Loucy (cell line): ENCODE measurements around the gene TMIGD2.
"Not testable (repeated sequence)": the region's sequence is repeated elsewhere in the genome, so short reads cannot be mapped to it uniquely, and the experiment has no call there.

ENCODE experiments used
- H2AFZ ChIP-seq: fragments of 200-600 bp; sonication (generic); 2 replicates; pipeline ENCODE4 v1.6.0; 2016; ENCODE audit warnings: antibody characterized with exemption, mild to moderate bottlenecking, low read length, moderate library complexity
- H3F3A ChIP-seq: fragments of 200-600 bp; 2 replicates; pipeline ENCODE4 v1.6.0; 2016; ENCODE audit warnings: antibody characterized with exemption, low read depth, mild to moderate bottlenecking
- H3K27me3 ChIP-seq: fragments of 200-600 bp; sonication (generic); 2 replicates; pipeline ENCODE4 v1.6.1; 2014; ENCODE audit warnings: low read length, mild to moderate bottlenecking; ENCODE audit not compliant: insufficient read depth, poor library complexity, severe bottlenecking
- H3K36me3 ChIP-seq: fragments of 200-600 bp; sonication (generic); 2 replicates; pipeline ENCODE4 v1.6.1; 2016; ENCODE audit warnings: low read length; ENCODE audit not compliant: insufficient read depth
- H3K4me1 ChIP-seq: fragments of 200-600 bp; sonication (generic); 2 replicates; pipeline ENCODE4 v1.5.1; 2014; ENCODE audit warnings: low read length, mild to moderate bottlenecking; ENCODE audit not compliant: insufficient read depth, poor library complexity, severe bottlenecking
- H3K4me2 ChIP-seq: fragments of 200-600 bp; sonication (generic); 2 replicates; pipeline ENCODE4 v1.6.0; 2014; ENCODE audit warnings: antibody characterized with exemption, low read length, low read depth, mild to moderate bottlenecking; ENCODE audit not compliant: poor library complexity, severe bottlenecking
- H3K4me3 ChIP-seq: fragments of 200-600 bp; sonication (generic); 2 replicates; pipeline ENCODE4 v1.5.1; 2014; ENCODE audit warnings: low read length, mild to moderate bottlenecking, mixed read lengths; ENCODE audit not compliant: poor library complexity, severe bottlenecking
- H3K79me2 ChIP-seq: fragments of 200-600 bp; sonication (generic); 2 replicates; pipeline ENCODE4 v1.6.1; 2014; ENCODE audit warnings: low read length; ENCODE audit not compliant: insufficient read depth
- H3K9ac ChIP-seq: fragments of 200-600 bp; sonication (generic); 2 replicates; pipeline ENCODE4 v1.6.0; 2014; ENCODE audit warnings: mild to moderate bottlenecking, low read depth, low read length, moderate library complexity; ENCODE audit not compliant: poor library complexity, severe bottlenecking
- H3K9me2 ChIP-seq: fragments of 200-600 bp; sonication (generic); replicated peaks from 2 replicates; pipeline ENCODE4 v1.6.1; 2016; ENCODE audit warnings: low read depth, low read length, mixed read lengths
- H3K9me3 ChIP-seq: fragments of 200-600 bp; sonication (generic); 2 replicates; pipeline ENCODE4 v1.6.1; 2014; ENCODE audit warnings: mild to moderate bottlenecking, antibody characterized with exemption, low read length, low read depth; ENCODE audit not compliant: insufficient read depth
- H4K20me1 ChIP-seq: fragments of 200-600 bp; sonication (generic); 2 replicates; pipeline ENCODE4 v1.6.0; 2014; ENCODE audit warnings: antibody characterized with exemption, low read length, mild to moderate bottlenecking; ENCODE audit not compliant: insufficient read depth, poor library complexity, severe bottlenecking
- CTCF ChIP-seq: fragments of 200-600 bp; sonication (generic); conservative IDR thresholded peaks from 2 replicates; pipeline ENCODE4 v1.5.1; 2014; ENCODE audit warnings: mild to moderate bottlenecking, antibody characterized with exemption, low read length
- EZH2phosphoT487 ChIP-seq: fragments of 200-600 bp; IDR thresholded peaks from 2 replicates; pipeline ENCODE4 v1.6.1; 2018; ENCODE audit warnings: antibody characterized with exemption, mild to moderate bottlenecking, moderate library complexity, borderline replicate concordance

The TMIGD2 gene

DNA sequence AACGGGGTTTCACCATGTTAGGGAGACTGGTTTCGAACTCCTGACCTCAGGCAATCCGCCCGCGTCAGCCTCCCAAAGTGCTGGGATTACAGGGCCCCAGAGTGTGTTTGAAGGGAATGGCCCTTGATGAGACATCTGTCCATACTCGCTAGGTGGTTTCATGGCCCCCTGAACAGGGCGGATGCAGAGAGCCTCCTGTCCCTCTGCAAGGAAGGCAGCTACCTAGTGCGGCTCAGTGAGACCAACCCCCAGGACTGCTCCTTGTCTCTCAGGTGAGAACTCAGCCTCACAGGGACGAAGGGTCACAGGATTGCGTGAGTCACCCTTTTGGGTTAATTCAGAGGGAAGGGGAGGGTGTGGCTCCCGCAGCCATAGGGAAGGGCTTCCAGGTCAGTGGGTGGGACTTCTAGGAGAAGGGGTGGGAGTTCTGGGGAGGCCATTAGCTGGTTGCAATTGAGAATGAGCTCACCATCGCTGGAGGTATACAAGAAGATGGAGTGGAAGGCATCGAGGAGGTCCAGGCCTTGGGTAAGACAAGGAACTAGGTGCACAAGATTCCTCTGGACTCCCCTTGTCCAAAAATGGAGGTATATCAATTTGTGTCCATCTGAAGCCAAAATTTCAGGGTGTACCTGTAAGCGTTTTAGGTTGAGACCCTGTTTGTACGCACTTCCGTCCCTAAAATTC is 14.0 kb downstream of the TMIGD2 start:
- no peaks in the 10 kb centered on the region for H3K4me1 ChIP-seq
- H3K79me2 ChIP-seq, result no peaks in the 10 kb centered on the region
- no peak overlapping the region for H3K4me2 ChIP-seq
- no peak overlapping the region for H2AFZ ChIP-seq
- H3K27me3 ChIP-seq, result no peaks in the 10 kb centered on the region
- no peaks in the 10 kb centered on the region for H4K20me1 ChIP-seq
- H3K9ac ChIP-seq, result no peak overlapping the region
- H3K9me2 ChIP-seq, result no peaks in the 10 kb centered on the region
- H3K9me3 ChIP-seq, result no peaks in the 10 kb centered on the region
- no peak overlapping the region for H3K4me3 ChIP-seq
- no peaks in the 10 kb centered on the region for H3K36me3 ChIP-seq
- TF ChIP-seq EZH2phosphoT487, result no peak
- TF ChIP-seq CTCF, result no peak
- H3F3A ChIP-seq, result no peaks in the 10 kb centered on the region

DNA sequence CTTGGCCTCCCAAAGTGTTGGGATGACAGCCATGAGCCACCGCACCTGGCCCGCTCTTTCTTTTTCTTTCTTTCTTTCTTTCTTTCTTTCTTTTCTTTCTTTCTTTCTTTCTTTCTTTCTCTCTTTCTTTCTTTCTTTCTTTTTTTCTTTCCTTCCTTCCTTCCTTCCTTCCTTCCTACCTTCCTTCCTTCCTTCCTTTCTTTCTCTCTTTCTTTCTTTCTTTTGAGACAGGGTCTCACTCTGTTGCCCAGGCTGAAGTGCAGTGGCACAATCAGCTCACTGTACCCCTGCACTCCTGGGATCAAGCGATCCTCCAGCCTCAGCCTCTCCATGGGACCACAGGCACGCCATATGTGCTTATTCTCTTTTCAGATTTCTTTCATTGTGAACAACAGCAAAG is 16.0 kb downstream of the TMIGD2 start:
- H3K27me3 ChIP-seq, H3F3A ChIP-seq, H3K36me3 ChIP-seq, H4K20me1 ChIP-seq, H3K79me2 ChIP-seq, H3K9ac ChIP-seq, H3K9me3 ChIP-seq, H3K4me2 ChIP-seq, H3K4me3 ChIP-seq, H3K4me1 ChIP-seq, H3K9me2 ChIP-seq, H2AFZ ChIP-seq: not testable (repeated sequence)

DNA sequence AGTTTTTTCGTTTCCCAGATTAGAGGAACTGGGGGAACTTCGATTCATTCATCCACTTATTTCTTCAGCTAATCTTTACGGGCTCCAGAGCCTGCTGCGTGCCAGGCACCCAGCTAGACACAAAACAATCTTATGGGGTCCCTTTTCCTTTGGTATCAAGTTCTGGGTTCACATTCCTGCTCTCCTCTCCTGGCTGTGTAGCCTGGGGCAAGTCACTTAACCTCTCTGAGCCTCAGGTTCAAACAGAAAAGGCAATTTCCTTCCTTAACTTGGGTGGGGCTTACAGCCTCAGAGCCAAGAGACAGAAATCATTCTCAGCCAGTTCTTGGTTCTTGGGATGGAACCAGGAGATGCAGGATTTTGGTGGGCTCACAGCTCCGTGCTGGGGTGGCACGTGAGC is 17.2 kb downstream of the TMIGD2 start:
- TF ChIP-seq EZH2phosphoT487 (no peak), CTCF (no peak)
- Histone ChIP-seq H3K4me1 (no peaks in the 10 kb centered on the region), H3K27me3 (no peaks in the 10 kb centered on the region), H2AFZ (no peak overlapping the region), H3F3A (no peaks in the 10 kb centered on the region), H3K36me3 (no peaks in the 10 kb centered on the region), H3K4me3 (no peak overlapping the region), H3K9ac (no peak overlapping the region), H3K9me3 (no peaks in the 10 kb centered on the region), H3K4me2 (no peak overlapping the region), H4K20me1 (no peaks in the 10 kb centered on the region), H3K79me2 (no peaks in the 10 kb centered on the region), H3K9me2 (no peaks in the 10 kb centered on the region)
